Activated CD8-positive, alpha-beta T cell treated with anti-CD3 and anti-CD28 coated beads for 36 hours (primary cell): ENCODE results near the gene PZP. TPM values are rescaled to one million over a fixed set of nuclear protein-coding genes. Genes with fewer than 3 reads are reported as not detected.

ENCODE experiments used
- ATAC-seq: fragments of 200-7000 bp; cut with Tn5 transposase; one replicate; pipeline ENCODE4 v1.10.0; 2021; ENCODE audit warnings: mild to moderate bottlenecking, moderate library complexity
- CTCF ChIA-PET: fragments of 350-600 bp; sonication (Branson Sonifier 250); formaldehyde crosslinking; loops from one replicate; lab custom pipeline; 2021; ENCODE audit warnings: antibody characterized with exemption; lab: Charles Lee
- POLR2A ChIA-PET: fragments of 350-600 bp; sonication (Branson Sonifier 250); formaldehyde crosslinking; loops from one replicate; lab custom pipeline; 2021; ENCODE audit warnings: antibody characterized with exemption; lab: Charles Lee
- DNase-seq: peaks from one replicate; pipeline ENCODE4 v3.0.0-alpha.2; 2020
- H3K27ac Mint-ChIP-seq: one replicate; pipeline ENCODE4 v1.8.0; 2021; ENCODE audit warnings: mild to moderate bottlenecking, mixed read lengths
- H3K27me3 Mint-ChIP-seq: one replicate; pipeline ENCODE4 v1.8.0; 2021; ENCODE audit warnings: mixed read lengths
- H3K36me3 Mint-ChIP-seq: one replicate; pipeline ENCODE4 v1.8.0; 2021; ENCODE audit warnings: low read depth, mixed read lengths
- H3K4me1 Mint-ChIP-seq: one replicate; pipeline ENCODE4 v1.8.0; 2021; ENCODE audit warnings: low read depth, mixed read lengths
- H3K4me3 Mint-ChIP-seq: one replicate; pipeline ENCODE4 v1.8.0; 2021; ENCODE audit warnings: mild to moderate bottlenecking, moderate library complexity, mixed read lengths
- H3K9me3 Mint-ChIP-seq: one replicate; pipeline ENCODE4 v1.8.0; 2021; ENCODE audit warnings: mixed read lengths
- intact Hi-C: fragments of 100-400 bp; cut with micrococcal nuclease; formaldehyde crosslinking; loops from one replicate; pipeline ENCODE4 v1.10.0; 2022
- total RNA-seq, 2 experiments: library from RNA; stranded (reverse); gene quantifications; one replicate each; pipeline ENCODE4 v1.2.3, GENCODE V29; 2021
- TF ChIP-seq, protein P1 (sequence below): fragments of 200-600 bp; IDR thresholded peaks from one replicate; pipeline ENCODE4 v1.8.0; 2022; ENCODE audit warnings: antibody characterized with exemption, mild to moderate bottlenecking

Gene PZP
- total RNA-seq, 2 experiments from 2014 or later, result not detected

DNA sequence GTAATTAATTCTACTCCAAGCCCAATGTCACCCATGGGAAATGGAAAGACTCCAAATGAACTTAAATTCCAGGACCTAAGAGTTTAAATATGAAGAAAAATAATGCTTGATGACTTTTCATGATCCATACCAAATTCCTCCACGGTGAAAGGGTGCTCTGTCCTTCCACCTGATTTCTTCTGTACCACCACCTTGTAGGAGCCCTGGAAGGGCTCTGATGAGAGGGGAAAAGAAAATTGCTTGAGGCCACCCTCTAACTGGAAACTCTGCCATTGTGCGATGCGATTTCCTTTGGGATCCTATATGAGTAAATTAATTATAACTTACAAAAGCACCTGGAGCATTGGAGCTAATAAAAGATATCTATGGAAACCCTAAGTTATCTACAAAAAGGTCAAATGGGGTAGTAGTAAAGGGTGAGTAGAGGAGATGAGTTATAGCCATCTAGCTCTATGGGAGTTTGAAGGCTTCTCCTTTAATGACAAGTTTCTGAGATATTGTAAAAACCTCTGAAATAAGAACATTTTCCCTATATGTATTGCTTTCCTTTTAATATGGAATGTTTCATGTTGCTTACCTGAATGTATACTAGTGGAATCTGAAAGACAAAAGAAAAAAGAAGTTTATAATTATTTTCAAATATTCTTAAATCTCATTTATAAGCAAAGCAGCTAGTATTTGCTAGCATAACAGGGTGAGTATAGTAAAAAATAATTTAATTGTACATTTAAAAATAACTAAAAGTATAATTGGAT lies 98.3 kb downstream of the PZP start:
- H3K4me1 Mint-ChIP-seq, result peaks cover 2% of the 10 kb centered on the region
- no peaks in the 10 kb centered on the region for H3K27me3 Mint-ChIP-seq
- intact Hi-C loops, result no loop called here
- H3K36me3 Mint-ChIP-seq, result peaks cover 3% of the 10 kb centered on the region
- POLR2A ChIA-PET, result no interaction called here
- TF ChIP-seq, protein P1, sequence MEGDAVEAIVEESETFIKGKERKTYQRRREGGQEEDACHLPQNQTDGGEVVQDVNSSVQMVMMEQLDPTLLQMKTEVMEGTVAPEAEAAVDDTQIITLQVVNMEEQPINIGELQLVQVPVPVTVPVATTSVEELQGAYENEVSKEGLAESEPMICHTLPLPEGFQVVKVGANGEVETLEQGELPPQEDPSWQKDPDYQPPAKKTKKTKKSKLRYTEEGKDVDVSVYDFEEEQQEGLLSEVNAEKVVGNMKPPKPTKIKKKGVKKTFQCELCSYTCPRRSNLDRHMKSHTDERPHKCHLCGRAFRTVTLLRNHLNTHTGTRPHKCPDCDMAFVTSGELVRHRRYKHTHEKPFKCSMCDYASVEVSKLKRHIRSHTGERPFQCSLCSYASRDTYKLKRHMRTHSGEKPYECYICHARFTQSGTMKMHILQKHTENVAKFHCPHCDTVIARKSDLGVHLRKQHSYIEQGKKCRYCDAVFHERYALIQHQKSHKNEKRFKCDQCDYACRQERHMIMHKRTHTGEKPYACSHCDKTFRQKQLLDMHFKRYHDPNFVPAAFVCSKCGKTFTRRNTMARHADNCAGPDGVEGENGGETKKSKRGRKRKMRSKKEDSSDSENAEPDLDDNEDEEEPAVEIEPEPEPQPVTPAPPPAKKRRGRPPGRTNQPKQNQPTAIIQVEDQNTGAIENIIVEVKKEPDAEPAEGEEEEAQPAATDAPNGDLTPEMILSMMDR, result no peak
- no peak overlapping the region for H3K4me3 Mint-ChIP-seq
- DNase-seq (no peak), ATAC-seq (no peak)
- H3K27ac Mint-ChIP-seq, result no peak overlapping the region
- CTCF ChIA-PET, result interaction anchor here (1.2 to 2.1 kb wide), 2 partner anchors 9 to 220 kb away, joined by 3 to 8 read pairs; no protein-coding TSS in a partner anchor
- no peaks in the 10 kb centered on the region for H3K9me3 Mint-ChIP-seq

DNA sequence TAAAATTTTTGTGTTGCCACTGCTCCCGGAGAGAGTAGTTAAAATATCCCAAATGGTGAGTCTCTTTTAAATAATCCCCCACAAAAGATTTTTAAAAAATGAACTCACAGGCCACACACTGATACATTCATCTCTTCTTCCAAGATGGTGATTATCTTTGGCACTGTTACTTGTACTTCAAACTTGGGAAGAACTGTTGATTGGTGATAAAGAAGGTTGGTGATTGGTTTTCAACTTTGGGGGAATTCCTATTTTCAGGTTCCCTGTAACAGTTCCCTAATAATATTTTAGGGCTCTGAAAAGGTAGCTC lies 99.0 kb downstream of the PZP start:
- H3K27ac Mint-ChIP-seq, result no peak overlapping the region
- no peak overlapping the region for H3K4me3 Mint-ChIP-seq
- DNase-seq (no peak), ATAC-seq (no peak)
- H3K9me3 Mint-ChIP-seq, result no peaks in the 10 kb centered on the region
- intact Hi-C loops, result no loop called here
- H3K4me1 Mint-ChIP-seq, result peaks cover 2% of the 10 kb centered on the region
- no peaks in the 10 kb centered on the region for H3K27me3 Mint-ChIP-seq
- H3K36me3 Mint-ChIP-seq, result peaks cover 3% of the 10 kb centered on the region
- ChIA-PET POLR2A (no interaction called here), CTCF (interaction anchor here (1.2 kb wide), 1 partner anchor 9 kb away, joined by 3 read pairs; no protein-coding TSS in a partner anchor)
- TF ChIP-seq, protein P1, result no peak

DNA sequence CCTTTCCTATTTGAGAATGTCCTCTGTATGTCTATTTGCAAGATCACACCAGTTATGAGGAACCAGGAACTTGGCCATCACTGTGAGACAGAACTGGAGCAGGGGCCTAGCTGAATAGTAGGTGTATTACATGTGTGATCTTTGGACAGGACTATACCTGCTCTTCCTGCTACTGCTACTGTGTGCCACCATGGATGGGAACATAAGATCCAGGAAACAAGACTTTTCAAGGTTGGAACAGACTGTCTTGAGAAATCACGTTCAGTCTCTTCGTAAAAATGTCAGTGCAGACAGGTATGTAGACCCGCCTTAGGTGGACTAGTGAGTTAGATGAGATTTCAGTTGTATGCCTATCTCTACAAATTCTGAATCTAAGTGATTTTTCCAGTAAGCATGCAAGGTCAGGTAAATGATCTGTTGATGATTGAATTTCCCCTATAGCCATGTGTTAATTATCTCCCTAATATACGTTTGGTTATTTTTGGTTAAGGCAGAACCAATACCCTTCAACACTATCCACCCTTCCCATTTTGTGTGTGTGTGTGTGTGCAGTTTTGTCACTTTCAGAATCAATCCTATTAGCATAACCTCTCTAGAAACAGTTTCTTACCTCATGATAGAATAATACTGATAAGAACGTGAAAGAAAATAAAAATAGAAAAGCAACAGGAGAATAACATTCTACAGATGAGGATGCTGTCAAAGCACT lies 99.5 kb downstream of the PZP start:
- Mint-ChIP-seq H3K4me1 (peaks cover 6% of the 10 kb centered on the region), H3K36me3 (peaks cover 3% of the 10 kb centered on the region), H3K4me3 (no peak overlapping the region), H3K27ac (no peak overlapping the region), H3K27me3 (no peaks in the 10 kb centered on the region), H3K9me3 (no peaks in the 10 kb centered on the region)
- TF ChIP-seq, protein P1, result no peak
- DNase-seq (no peak), ATAC-seq (no peak)
- intact Hi-C loops, result no loop called here
- ChIA-PET CTCF (no interaction called here), POLR2A (no interaction called here)

DNA sequence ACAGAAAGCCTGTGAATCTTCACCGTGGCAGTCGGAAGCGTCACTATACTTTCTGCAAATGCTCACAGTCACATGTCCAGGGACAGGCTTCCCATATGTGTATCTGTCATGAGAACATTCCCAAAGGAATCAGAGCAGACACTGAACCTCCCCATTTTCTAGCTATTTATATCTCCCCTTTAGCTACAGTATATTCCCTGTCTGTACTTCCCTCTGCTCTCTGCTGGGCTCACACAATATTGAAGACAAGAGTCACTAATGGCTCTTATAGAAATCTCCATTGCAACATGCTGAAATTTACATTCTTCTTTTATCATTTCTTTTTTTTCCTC lies 100.7 kb downstream of the PZP start:
- ChIA-PET CTCF (no interaction called here), POLR2A (interaction anchor here (0.6 kb wide), 1 partner anchor 157 kb away, joined by 3 read pairs; no protein-coding TSS in a partner anchor)
- Mint-ChIP-seq H3K27ac (no peak overlapping the region), H3K36me3 (no peaks in the 10 kb centered on the region), H3K4me1 (peaks cover 10% of the 10 kb centered on the region), H3K4me3 (no peak overlapping the region), H3K9me3 (no peaks in the 10 kb centered on the region), H3K27me3 (no peaks in the 10 kb centered on the region)
- DNase-seq (no peak), ATAC-seq (no peak)
- TF ChIP-seq, protein P1, result no peak
- intact Hi-C loops, result no loop called here
